Neural crest cell (in vitro differentiated cells): ENCODE measurements around the gene CASK. TPM values are rescaled to one million over a fixed set of nuclear protein-coding genes. Genes with fewer than 3 reads are reported as not detected.

ENCODE experiments used
- DNase-seq: peaks from one replicate; pipeline ENCODE4 v3.0.0; 2021; ENCODE audit warnings: low read depth, mixed read lengths, low spot score
- H3K27ac Mint-ChIP-seq: one replicate; pipeline ENCODE4 v1.8.0; 2021; ENCODE audit warnings: mild to moderate bottlenecking, mixed read lengths; ENCODE audit not compliant: unreplicated experiment
- H3K27me3 Mint-ChIP-seq: 2 replicates; pipeline ENCODE4 v1.8.0; 2021; ENCODE audit warnings: low read depth, mild to moderate bottlenecking, mixed read lengths
- H3K36me3 Mint-ChIP-seq: 2 replicates; pipeline ENCODE4 v1.8.0; 2021; ENCODE audit warnings: low read depth, mild to moderate bottlenecking, mixed read lengths
- H3K4me1 Mint-ChIP-seq: 2 replicates; pipeline ENCODE4 v1.8.0; 2021; ENCODE audit warnings: mixed read lengths
- H3K4me3 Mint-ChIP-seq: one replicate; pipeline ENCODE4 v1.8.0; 2021; ENCODE audit warnings: mild to moderate bottlenecking, mixed read lengths
- H3K9me3 Mint-ChIP-seq: 2 replicates; pipeline ENCODE4 v1.8.0; 2021; ENCODE audit warnings: mixed read lengths
- total RNA-seq: library from RNA; stranded (reverse); gene quantifications from 2 replicates; pipeline ENCODE4 v1.2.1, GENCODE V29; 2021
- TF ChIP-seq, protein P1 (sequence below): fragments of 200-600 bp; sonication (generic); conservative IDR thresholded peaks from 2 replicates; pipeline ENCODE4 v1.5.0; 2021; ENCODE audit warnings: antibody characterized with exemption, mild to moderate bottlenecking

CASK gene
- total RNA-seq, 1 donor from 2014 or later: 57.8 TPM

GRCh38 chrX:41559235-41560052, 363.9 kb downstream of the CASK start:
- Mint-ChIP-seq H3K4me3 (no peak overlapping the region), H3K27ac (peak overlapping the region; percentile 37), H3K36me3 (peaks cover 3% of the 10 kb centered on the region), H3K27me3 (no peaks in the 10 kb centered on the region), H3K4me1 (peaks cover 10% of the 10 kb centered on the region), H3K9me3 (no peaks in the 10 kb centered on the region)
- TF ChIP-seq, protein P1, sequence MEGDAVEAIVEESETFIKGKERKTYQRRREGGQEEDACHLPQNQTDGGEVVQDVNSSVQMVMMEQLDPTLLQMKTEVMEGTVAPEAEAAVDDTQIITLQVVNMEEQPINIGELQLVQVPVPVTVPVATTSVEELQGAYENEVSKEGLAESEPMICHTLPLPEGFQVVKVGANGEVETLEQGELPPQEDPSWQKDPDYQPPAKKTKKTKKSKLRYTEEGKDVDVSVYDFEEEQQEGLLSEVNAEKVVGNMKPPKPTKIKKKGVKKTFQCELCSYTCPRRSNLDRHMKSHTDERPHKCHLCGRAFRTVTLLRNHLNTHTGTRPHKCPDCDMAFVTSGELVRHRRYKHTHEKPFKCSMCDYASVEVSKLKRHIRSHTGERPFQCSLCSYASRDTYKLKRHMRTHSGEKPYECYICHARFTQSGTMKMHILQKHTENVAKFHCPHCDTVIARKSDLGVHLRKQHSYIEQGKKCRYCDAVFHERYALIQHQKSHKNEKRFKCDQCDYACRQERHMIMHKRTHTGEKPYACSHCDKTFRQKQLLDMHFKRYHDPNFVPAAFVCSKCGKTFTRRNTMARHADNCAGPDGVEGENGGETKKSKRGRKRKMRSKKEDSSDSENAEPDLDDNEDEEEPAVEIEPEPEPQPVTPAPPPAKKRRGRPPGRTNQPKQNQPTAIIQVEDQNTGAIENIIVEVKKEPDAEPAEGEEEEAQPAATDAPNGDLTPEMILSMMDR: no peak
- DNase-seq: no peak

GRCh38 chrX:41558531-41558930, 364.8 kb downstream of the CASK start:
- Mint-ChIP-seq H3K36me3 (peaks cover 3% of the 10 kb centered on the region), H3K4me3 (no peak overlapping the region), H3K9me3 (no peaks in the 10 kb centered on the region), H3K27me3 (no peaks in the 10 kb centered on the region), H3K4me1 (peaks cover 10% of the 10 kb centered on the region), H3K27ac (no peak overlapping the region)
- TF ChIP-seq, protein P1: peak; percentile 50
- DNase-seq: no peak

GRCh38 chrX:41556958-41557357, 366.4 kb downstream of the CASK start:
- no peak for DNase-seq
- Mint-ChIP-seq H3K9me3 (peaks cover 2% of the 10 kb centered on the region), H3K36me3 (peaks cover 6% of the 10 kb centered on the region), H3K27ac (no peak overlapping the region), H3K4me1 (peaks cover 10% of the 10 kb centered on the region), H3K4me3 (no peak overlapping the region), H3K27me3 (no peaks in the 10 kb centered on the region)
- TF ChIP-seq, protein P1: no peak

DNA sequence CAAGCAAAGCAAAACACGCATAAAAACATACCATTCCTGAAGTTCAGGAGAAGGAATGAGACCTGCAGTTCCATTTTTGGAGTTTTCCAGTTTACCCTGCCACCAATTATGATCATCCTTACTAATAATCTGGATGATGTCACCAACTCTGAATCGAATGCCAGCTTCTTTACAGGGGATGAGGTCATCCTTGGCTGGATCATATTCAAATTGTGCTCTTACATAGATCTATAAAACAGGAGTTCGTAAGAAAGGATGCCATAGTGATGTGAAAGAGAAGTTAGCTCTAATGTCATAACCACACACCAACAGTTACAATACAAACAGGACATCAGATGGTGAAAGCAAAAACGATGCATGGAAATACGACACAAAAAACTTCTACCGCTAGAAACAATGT, 369.7 kb downstream of the CASK start:
- Mint-ChIP-seq H3K4me3 (no peak overlapping the region), H3K9me3 (peaks cover 2% of the 10 kb centered on the region), H3K4me1 (no peaks in the 10 kb centered on the region), H3K27me3 (no peaks in the 10 kb centered on the region), H3K36me3 (peaks cover 8% of the 10 kb centered on the region), H3K27ac (no peak overlapping the region)
- TF ChIP-seq, protein P1: no peak
- DNase-seq: no peak

GRCh38 chrX:41548411-41548810, 374.9 kb downstream of the CASK start:
- Mint-ChIP-seq H3K4me1 (no peaks in the 10 kb centered on the region), H3K36me3 (peaks cover 14% of the 10 kb centered on the region), H3K27ac (no peak overlapping the region), H3K27me3 (no peaks in the 10 kb centered on the region), H3K4me3 (no peak overlapping the region), H3K9me3 (peaks cover 10% of the 10 kb centered on the region)
- TF ChIP-seq, protein P1: no peak
- no peak for DNase-seq
